GM19351 (cell line): ENCODE results near the gene TECTA.
"Not testable (repeated sequence)": the region's sequence is repeated elsewhere in the genome, so short reads cannot be mapped to it uniquely, and the experiment has no call there.

Experiments
- ATAC-seq: cut with Tn5 transposase; IDR thresholded peaks from one replicate; pipeline ENCODE4 v1.9.1; 2021; ENCODE audit warnings: mild to moderate bottlenecking, moderate library complexity; ENCODE audit not compliant: unreplicated experiment

Gene TECTA

DNA sequence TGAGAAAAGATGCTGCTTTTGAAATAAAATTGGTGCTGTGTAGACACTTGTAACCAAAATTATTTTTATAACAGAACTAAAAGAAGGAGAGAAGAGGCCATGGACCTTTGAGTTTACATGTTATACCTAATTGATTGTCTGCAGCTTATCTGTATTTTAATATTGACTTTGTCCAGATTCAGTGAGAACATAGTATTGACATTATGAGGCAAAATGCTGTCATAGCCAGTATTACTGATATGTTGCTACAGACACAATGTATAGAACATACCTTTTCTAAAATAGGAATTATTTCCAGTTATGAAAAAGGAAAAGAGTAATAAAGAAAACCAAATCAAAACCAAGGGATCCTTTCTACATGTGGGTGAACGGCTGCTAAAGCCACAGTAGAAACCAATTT lies 11.5 kb upstream of the TECTA start:
- no peak for ATAC-seq

GRCh38 chr11:121090145-121090721 lies 10.8 kb upstream of the TECTA start:
- ATAC-seq, result no peak

GRCh38 chr11:121091492-121092152 lies 9.4 kb upstream of the TECTA start:
- no peak for ATAC-seq

DNA sequence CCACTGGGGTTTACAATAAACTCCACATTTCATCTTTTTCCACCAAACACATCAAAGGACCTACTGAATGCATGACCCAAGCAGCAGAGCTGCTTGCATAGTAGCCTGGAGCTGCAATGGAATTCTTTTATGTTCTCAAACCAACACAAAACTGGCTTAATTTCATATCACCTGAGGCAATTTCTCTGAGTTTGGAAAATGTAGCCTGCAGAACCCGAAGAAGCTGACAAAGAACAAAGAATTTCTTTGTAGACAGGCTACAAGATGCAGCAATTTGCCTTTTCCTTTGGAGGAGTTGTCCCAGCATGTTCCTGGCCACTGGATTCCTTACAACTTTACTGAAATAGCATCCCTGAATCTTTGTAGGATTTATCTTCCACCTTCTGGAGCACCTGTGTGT lies 5.5 kb upstream of the TECTA start:
- no peak for ATAC-seq

DNA sequence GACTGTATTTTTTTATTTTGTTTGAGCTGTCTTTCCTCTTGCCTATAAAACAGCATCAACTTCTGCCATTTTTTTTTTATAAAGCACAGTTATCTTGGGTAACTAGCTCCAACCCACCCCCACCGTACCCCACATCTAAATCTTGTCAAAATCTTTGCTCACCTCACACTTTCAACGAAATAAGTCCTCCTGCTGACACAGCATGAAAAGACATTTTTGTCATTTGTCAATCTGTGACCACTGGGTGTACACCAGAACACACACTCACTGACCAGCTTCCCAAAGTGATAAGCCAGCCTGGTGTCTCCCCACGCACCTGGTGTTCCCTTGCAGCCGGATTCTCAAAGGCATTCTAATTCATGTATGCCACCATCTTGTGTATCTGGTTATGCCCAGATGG lies 1.7 kb upstream of the TECTA start:
- ATAC-seq, result no peak

- ATAC-seq, result no peak
Observed at GRCh38 chr11:121099885-121100284, 1.2 kb upstream of the TECTA start.

- no peak for ATAC-seq
Observed at GRCh38 chr11:121104312-121104762, 3.3 kb downstream of the TECTA start.

- no peak for ATAC-seq
Observed at GRCh38 chr11:121105063-121105480, 4.0 kb downstream of the TECTA start.

- ATAC-seq, result no peak
Observed at GRCh38 chr11:121105481-121106195, 4.6 kb downstream of the TECTA start.

GRCh38 chr11:121106812-121107211 lies 5.8 kb downstream of the TECTA start:
- no peak for ATAC-seq

- ATAC-seq, result no peak
Observed at GRCh38 chr11:121108413-121108812, 7.4 kb downstream of the TECTA start.

GRCh38 chr11:121109471-121109870 lies 8.4 kb downstream of the TECTA start:
- ATAC-seq, result no peak

DNA sequence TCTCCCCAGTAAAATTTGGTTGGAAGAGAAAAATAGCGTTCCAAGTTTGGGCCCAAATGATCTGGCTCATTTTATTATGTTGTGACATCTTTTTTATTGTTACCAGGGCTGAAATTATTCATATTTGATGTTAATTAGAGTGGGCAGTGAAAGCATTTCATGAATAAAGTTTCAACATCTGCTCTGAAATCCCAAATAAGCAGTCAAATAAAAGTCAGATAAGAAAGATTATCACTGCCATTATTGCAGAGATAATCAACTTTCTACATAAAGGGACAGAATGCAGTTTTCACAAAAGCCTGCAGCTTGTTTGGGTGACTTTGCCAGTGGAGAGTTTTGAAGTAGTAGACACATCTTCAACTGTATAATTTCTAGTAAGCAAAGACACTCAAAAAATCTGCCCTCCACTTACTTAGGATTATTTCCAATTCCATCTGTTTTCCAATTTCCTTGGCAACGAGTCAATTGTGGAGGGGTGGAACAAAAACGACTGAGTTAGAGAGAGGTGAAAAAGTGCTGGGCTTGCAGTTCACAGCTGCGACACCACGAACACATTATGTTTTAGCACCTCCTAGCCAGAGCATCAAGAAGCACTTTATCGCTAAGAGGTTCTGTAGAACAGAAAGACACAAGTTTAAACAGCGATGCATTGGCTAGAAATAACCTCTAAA lies 9.0 kb downstream of the TECTA start:
- ATAC-seq, result no peak

- no peak for ATAC-seq
Observed at GRCh38 chr11:121110871-121111724, 10.1 kb downstream of the TECTA start.

DNA sequence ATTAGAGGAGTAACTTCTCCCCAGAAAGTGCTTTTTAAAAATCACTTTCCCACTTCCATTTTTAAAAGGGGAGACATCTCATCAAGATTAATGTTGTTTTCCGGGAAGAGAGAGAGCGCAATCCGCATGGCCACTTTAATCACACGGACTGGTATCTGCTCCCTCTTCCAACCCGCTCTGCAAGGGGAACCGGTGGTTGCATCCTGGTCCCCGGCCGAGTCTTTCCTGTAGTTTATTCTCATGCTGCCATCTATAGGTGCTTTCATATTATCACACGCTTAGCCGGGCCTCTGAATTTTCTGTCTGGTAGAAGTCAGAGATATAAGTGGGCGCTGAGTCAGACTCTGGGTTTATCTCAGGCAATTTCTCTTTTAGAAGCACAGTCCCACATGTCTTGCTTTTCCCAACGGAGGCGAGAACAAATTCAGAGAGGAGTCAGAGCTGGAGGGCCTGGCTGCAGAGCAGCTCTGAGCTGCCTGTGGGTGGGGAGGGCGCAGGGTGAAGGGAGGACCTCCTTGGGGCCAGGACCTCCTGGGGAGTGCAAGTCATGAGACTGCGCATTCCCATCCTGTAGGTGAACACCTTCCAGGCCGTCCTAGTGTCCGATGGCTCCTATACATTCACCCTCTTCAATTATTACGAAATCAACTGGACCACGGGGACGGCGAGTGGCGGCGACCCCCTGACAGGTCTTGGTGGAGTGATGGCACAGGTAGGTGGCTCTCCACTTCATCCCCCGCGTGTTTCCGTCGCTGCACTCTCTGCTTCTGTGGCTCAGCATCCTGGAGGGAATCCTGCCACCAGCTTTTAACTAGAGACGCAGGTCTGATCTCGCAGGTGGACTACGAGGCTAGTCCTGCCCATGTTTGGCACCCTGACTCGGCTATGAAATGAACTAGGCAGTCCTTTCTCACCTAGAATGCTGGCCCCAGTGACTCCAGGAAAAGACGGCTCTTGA lies 11.7 kb downstream of the TECTA start:
- ATAC-seq, result peak; percentile 68

DNA sequence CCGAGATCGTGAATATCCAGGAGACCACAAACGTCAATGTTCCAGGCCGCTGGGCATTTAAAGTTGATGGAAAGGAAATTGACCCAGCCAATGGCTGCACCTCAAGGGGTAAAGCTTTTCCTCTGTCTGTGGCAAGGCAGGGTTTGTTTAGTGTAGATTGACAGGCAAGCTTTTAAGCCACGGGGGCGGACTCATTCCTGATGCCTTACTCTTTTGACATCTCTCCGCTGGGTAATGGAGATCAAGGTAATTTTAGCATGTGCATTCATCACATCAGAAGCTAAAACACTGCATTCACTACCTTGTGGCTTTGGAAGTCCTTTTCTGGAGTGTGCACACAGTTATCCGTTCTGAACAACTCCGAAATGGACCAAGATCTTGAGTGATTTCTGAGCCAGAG lies 12.6 kb downstream of the TECTA start:
- ATAC-seq, result no peak

- ATAC-seq, result not testable (repeated sequence)
Observed at GRCh38 chr11:121115024-121115423, 14.0 kb downstream of the TECTA start.

GRCh38 chr11:121117788-121118187 lies 16.7 kb downstream of the TECTA start:
- ATAC-seq, result no peak

GRCh38 chr11:121119440-121119839 lies 18.4 kb downstream of the TECTA start:
- no peak for ATAC-seq

DNA sequence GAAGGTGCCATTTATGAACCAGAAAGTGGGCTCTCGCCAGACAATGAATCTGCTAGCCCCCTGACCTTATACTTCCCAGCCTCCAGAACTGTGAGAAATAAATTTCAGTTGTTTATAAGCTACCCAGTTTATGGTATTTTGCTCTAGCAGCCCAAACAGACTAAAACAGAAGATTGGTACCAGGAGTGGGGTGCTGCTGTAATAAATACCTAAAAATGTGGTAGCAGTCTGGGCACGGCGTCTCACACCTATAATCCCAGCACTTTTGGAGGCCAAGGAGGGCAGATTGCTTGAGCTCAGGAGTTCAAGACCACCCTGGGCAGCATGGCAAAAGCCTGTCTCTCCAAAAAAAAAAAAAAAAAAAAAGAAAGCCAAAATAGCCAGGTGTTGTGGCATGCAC lies 21.3 kb downstream of the TECTA start:
- no peak for ATAC-seq
